Right atrium auricular region (tissue), 2 donors: ENCODE results near the gene DDAH1. TPM values are rescaled to one million over a fixed set of nuclear protein-coding genes. Genes with fewer than 3 reads are reported as not detected.

ENCODE experiments used
- DNase-seq: peaks from one replicate; pipeline ENCODE4 v3.0.0-alpha.2; 2019; ENCODE audit warnings: low spot score
- H3K27ac ChIP-seq, 2 donors: fragments of 200-600 bp; sonication (generic); 1 replicate in 1 of 2; 2 replicates in 1 of 2; pipeline ENCODE4 v1.5.1; 2016 to 2019
- H3K27me3 ChIP-seq, 2 donors: fragments of 200-600 bp; sonication (generic); one replicate each; pipeline versions ENCODE4 v1.5.1 to v1.6.0; 2017 to 2019
- H3K36me3 ChIP-seq: fragments of 200-600 bp; sonication (generic); one replicate; pipeline ENCODE4 v1.5.1; 2016
- H3K4me1 ChIP-seq, 2 donors: fragments of 200-600 bp; sonication (generic); one replicate each; pipeline versions ENCODE4 v1.5.1 to v1.6.0; 2017 to 2019
- H3K4me3 ChIP-seq, 2 donors: fragments of 200-600 bp; sonication (generic); 1 replicate in 1 of 2; 2 replicates in 1 of 2; pipeline ENCODE4 v1.5.1; 2017 to 2019; ENCODE audit warnings: mild to moderate bottlenecking in 1 of 2, moderate library complexity in 1 of 2
- H3K9me3 ChIP-seq, 2 donors: fragments of 200-600 bp; sonication (generic); one replicate each; pipeline ENCODE4 v1.5.1; 2019
- CTCF ChIP-seq, 2 donors: fragments of 200-600 bp; sonication (generic); IDR thresholded peaks; one replicate each; pipeline ENCODE4 v1.5.1; 2019; ENCODE audit warnings: antibody characterized with exemption in 2 of 2
- total RNA-seq, 2 donors: library from RNA; depleted of rRNA; stranded (reverse); fragments of >200 nt; gene quantifications; one replicate each; pipeline ENCODE4 v1.1.0, GENCODE V29; 2016

DDAH1 gene
- total RNA-seq, 2 donors from 2014 or later: 10.8 to 18.3 TPM

GRCh38 chr1:85339089-85339488, 125.9 kb downstream of the DDAH1 start:
- Histone ChIP-seq H3K27ac (peak overlapping the region in 1 of 2 donors; percentile 49), H3K27me3 (no peaks in the 10 kb centered on the region), H3K9me3 (peaks cover 0 to 4% of the 10 kb centered on the region in 2 donors), H3K4me3 (no peak overlapping the region), H3K36me3 (no peaks in the 10 kb centered on the region), H3K4me1 (peaks cover 0 to 36% of the 10 kb centered on the region in 2 donors)
- DNase-seq: no peak
- TF ChIP-seq CTCF (IDR thresholded peaks at IDR 0.05): no peak

- Histone ChIP-seq H3K36me3 (no peaks in the 10 kb centered on the region), H3K4me3 (no peak overlapping the region), H3K9me3 (peaks cover 0 to 16% of the 10 kb centered on the region in 2 donors), H3K27me3 (no peaks in the 10 kb centered on the region), H3K27ac (no peak overlapping the region), H3K4me1 (peaks cover 0 to 38% of the 10 kb centered on the region in 2 donors)
- TF ChIP-seq CTCF (IDR thresholded peaks at IDR 0.05): no peak
- no peak for DNase-seq
These were observed 130.0 kb downstream of the DDAH1 start for GRCh38 chr1:85334962-85335361.

GRCh38 chr1:85333186-85333585, 131.8 kb downstream of the DDAH1 start:
- no peak for DNase-seq
- no peak overlapping the region for H3K27ac ChIP-seq
- no peaks in the 10 kb centered on the region for H3K36me3 ChIP-seq
- H3K9me3 ChIP-seq: peaks cover 0 to 16% of the 10 kb centered on the region in 2 donors
- H3K4me1 ChIP-seq: peaks cover 0 to 40% of the 10 kb centered on the region in 2 donors
- H3K4me3 ChIP-seq: no peak overlapping the region
- no peaks in the 10 kb centered on the region for H3K27me3 ChIP-seq
- TF ChIP-seq CTCF (IDR thresholded peaks at IDR 0.05): no peak

GRCh38 chr1:85332575-85332974, 132.4 kb downstream of the DDAH1 start:
- TF ChIP-seq CTCF (IDR thresholded peaks at IDR 0.05): no peak
- H3K9me3 ChIP-seq: peaks cover 0 to 16% of the 10 kb centered on the region in 2 donors
- H3K4me1 ChIP-seq: peaks cover 0 to 37% of the 10 kb centered on the region in 2 donors
- no peaks in the 10 kb centered on the region for H3K27me3 ChIP-seq
- DNase-seq: no peak
- H3K4me3 ChIP-seq: no peak overlapping the region
- H3K27ac ChIP-seq: no peak overlapping the region
- H3K36me3 ChIP-seq: no peaks in the 10 kb centered on the region

GRCh38 chr1:85330711-85331290, 134.2 kb downstream of the DDAH1 start:
- H3K27ac ChIP-seq: peak overlapping the region; percentile 61 to 90

More at GRCh38 chr1:85330711-85331290, 134.2 kb downstream of the DDAH1 start:
- no peak overlapping the region for H3K4me3 ChIP-seq
- no peak for DNase-seq
- H3K4me1 ChIP-seq: peaks cover 0 to 37% of the 10 kb centered on the region in 2 donors
- no peaks in the 10 kb centered on the region for H3K27me3 ChIP-seq
- peaks cover 0 to 16% of the 10 kb centered on the region in 2 donors for H3K9me3 ChIP-seq
- TF ChIP-seq CTCF (IDR thresholded peaks at IDR 0.05): no peak
- H3K36me3 ChIP-seq: no peaks in the 10 kb centered on the region
